Esophagus muscularis mucosa (tissue), 3 donors: ENCODE data around the gene EEF1E1.

Source experiments
- POLR2A ChIP-seq: fragments of 450-650 bp; IDR thresholded peaks from one replicate; pipeline ENCODE4 v1.6.1; 2017; ENCODE audit warnings: antibody characterized with exemption, moderate library complexity, mild to moderate bottlenecking, low read depth
- TF ChIP-seq, protein P1 (sequence below), 3 experiments: fragments of 200-600 bp in 2 of 3; fragments of 450-650 bp in 1 of 3; sonication (generic) in 2 of 3; IDR thresholded peaks; one replicate each; pipeline ENCODE4 v1.5.1; 2017 to 2019; ENCODE audit warnings: antibody characterized with exemption in 3 of 3, mild to moderate bottlenecking in 2 of 3, moderate library complexity in 1 of 3

DNA sequence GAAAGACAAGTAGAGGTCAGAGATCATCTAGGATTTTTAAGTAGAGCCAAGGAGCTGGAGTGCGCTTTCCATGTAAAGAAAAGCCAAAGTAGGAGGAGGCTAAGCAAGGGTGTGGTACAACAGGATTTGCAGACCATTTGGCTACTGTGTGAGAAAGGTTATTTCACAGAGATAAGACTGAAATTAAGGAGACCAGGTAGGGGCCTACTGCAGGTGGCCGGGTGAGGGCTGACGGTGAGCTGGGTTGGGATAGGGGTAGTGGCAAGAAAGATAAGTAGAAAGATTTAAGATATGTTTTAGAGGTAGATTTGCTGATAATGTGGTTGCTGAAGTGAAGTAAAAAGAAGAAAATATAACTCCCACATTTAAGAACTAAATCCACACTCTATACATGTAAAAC, 42.0 kb downstream of the EEF1E1 start:
- TF ChIP-seq, protein P1, sequence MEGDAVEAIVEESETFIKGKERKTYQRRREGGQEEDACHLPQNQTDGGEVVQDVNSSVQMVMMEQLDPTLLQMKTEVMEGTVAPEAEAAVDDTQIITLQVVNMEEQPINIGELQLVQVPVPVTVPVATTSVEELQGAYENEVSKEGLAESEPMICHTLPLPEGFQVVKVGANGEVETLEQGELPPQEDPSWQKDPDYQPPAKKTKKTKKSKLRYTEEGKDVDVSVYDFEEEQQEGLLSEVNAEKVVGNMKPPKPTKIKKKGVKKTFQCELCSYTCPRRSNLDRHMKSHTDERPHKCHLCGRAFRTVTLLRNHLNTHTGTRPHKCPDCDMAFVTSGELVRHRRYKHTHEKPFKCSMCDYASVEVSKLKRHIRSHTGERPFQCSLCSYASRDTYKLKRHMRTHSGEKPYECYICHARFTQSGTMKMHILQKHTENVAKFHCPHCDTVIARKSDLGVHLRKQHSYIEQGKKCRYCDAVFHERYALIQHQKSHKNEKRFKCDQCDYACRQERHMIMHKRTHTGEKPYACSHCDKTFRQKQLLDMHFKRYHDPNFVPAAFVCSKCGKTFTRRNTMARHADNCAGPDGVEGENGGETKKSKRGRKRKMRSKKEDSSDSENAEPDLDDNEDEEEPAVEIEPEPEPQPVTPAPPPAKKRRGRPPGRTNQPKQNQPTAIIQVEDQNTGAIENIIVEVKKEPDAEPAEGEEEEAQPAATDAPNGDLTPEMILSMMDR (IDR thresholded peaks at IDR 0.05) = no peak
- no peak for TF ChIP-seq POLR2A
